Naive thymus-derived CD8-positive, alpha-beta T cell (primary cell): ENCODE data around the gene ZCCHC18. TPM values are rescaled to one million over a fixed set of nuclear protein-coding genes. Genes with fewer than 3 reads are reported as not detected.
A peak's percentile ranks its signal among the peaks of the same experiment; 100 is the strongest.
"Not testable (repeated sequence)": the region's sequence is repeated elsewhere in the genome, so short reads cannot be mapped to it uniquely, and the experiment has no call there.

Experiments used
- ATAC-seq, 2 donors: fragments of 150-1000 bp; cut with Tn5 transposase in 1 of 2; sonication (Bioruptor Pico), chemical (Tn5 transposase) in 1 of 2; 1 replicate in 1 of 2; 2 replicates in 1 of 2; pipeline ENCODE4 v1.10.0; 2021; ENCODE audit warnings: mild to moderate bottlenecking in 2 of 2, moderate library complexity in 2 of 2
- POLR2A ChIA-PET: fragments of 350-600 bp; sonication (Branson Sonifier 250); formaldehyde crosslinking; loops from one replicate; lab custom pipeline; 2021; ENCODE audit warnings: antibody characterized with exemption; lab: Charles Lee
- DNase-seq, 10 donors: peaks; one replicate each; pipeline versions ENCODE4 v3.0.0 to v3.0.0-alpha.2; 2020 to 2022
- H3K27ac Mint-ChIP-seq, 10 donors: one replicate each; pipeline ENCODE4 v1.8.0; 2020 to 2022; ENCODE audit warnings: mild to moderate bottlenecking in 10 of 10, mixed read lengths in 10 of 10, moderate library complexity in 4 of 10, inconsistent platforms in 1 of 10
- H3K27me3 Mint-ChIP-seq, 5 donors: one replicate each; pipeline ENCODE4 v1.8.0; 2021 to 2022; ENCODE audit warnings: mixed read lengths in 5 of 5
- H3K36me3 Mint-ChIP-seq, 3 donors: one replicate each; pipeline ENCODE4 v1.8.0; 2020 to 2022; ENCODE audit warnings: mixed read lengths in 3 of 3, mild to moderate bottlenecking in 2 of 3, inconsistent platforms in 1 of 3
- H3K4me1 Mint-ChIP-seq, 4 donors: one replicate each; pipeline ENCODE4 v1.8.0; 2021 to 2022; ENCODE audit warnings: mixed read lengths in 4 of 4
- H3K4me3 Mint-ChIP-seq, 10 donors: one replicate each; pipeline ENCODE4 v1.8.0; 2020 to 2022; ENCODE audit warnings: mild to moderate bottlenecking in 10 of 10, mixed read lengths in 10 of 10, moderate library complexity in 6 of 10, inconsistent platforms in 1 of 10
- H3K9me3 Mint-ChIP-seq, 9 donors: one replicate each; pipeline ENCODE4 v1.8.0; 2020 to 2022; ENCODE audit warnings: mixed read lengths in 9 of 9, mild to moderate bottlenecking in 3 of 9, inconsistent platforms in 1 of 9, moderate library complexity in 1 of 9
- polyA plus RNA-seq, 3 donors: library from polyadenylated mRNA; unstranded; fragments of 300-500 nt; fragmentation: Illumina TruSeq; gene quantifications; one replicate each; pipeline ENCODE4 v1.2.3, GENCODE V29; 2021
- total RNA-seq, 8 experiments: library from RNA in 2 of 8; stranded (reverse) in 2 of 8; gene quantifications; one replicate each; pipeline ENCODE4 v1.2.3 and lab custom pipeline; 2021 to 2026

The ZCCHC18 gene
- total RNA-seq: 10 to 100 TPM; 24.2 to 26.2 TPM
- 1 to 10 TPM; 1.9 to 6.0 (median 3.4) TPM for polyA plus RNA-seq
- total RNA-seq (lab: John Stamatoyannopoulos, UW): 1.1 to 35.3 (median 4.8) reads per million in 6 experiments

DNA sequence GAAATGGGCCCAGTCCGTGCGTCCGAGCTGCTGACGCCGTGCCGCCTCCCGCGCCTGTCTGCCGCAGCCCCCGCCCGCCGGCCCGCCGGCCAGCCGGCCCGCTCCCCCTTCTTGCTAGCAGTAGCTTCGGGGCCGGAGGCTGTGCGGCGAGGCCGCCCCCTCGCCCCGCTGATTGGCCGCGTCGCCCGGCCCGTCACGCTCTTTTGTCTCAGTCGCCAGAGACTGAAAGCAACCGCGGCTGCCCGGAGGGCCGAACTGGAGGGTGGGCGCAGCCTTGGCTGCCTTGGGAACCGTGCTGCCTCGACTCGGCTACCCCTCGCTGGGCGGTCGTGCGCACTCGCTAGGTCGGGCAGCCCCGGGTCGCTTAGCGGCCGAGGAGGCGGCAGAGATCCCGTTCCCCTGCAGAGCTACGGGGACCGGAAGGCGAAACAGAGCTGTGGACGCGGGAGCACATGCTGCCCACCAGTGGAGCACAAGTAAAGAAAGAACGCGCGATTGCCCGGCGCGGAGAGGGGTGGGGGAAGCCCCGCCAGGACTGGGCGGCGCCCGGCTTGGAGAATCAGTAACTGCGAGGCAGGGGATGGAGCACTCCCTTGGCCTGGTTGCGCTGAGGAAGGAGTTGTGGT, at the start of gene ZCCHC18:
TSS of gene ZCCHC18 (plus strand) at position 198 of the 626 bp plus-strand sequence. CDS start 1,589 bp downstream, outside the sequence.
- H3K4me1 Mint-ChIP-seq: peaks cover 15 to 63% (median 47%) of the 10 kb centered on the region in 4 donors

GRCh38 chrX:104062636-104063035, 49.7 kb upstream of the ZCCHC18 start:
- POLR2A ChIA-PET, DNase-seq, H3K4me1 Mint-ChIP-seq, H3K27ac Mint-ChIP-seq, ATAC-seq, H3K4me3 Mint-ChIP-seq, H3K9me3 Mint-ChIP-seq, H3K27me3 Mint-ChIP-seq, H3K36me3 Mint-ChIP-seq: not testable (repeated sequence)

More for the DNA sequence above, at the start of gene ZCCHC18:
- Mint-ChIP-seq H3K4me3 (peak within 1 kb of the TSS; percentile 83 to 95 (median 90)), H3K27me3 (no peaks in the 10 kb centered on the region), H3K27ac (peak within 1 kb of the TSS; percentile 91 to 98 (median 96)), H3K9me3 (no peaks in the 10 kb centered on the region), H3K36me3 (no peaks in the 10 kb centered on the region)
- DNase-seq (peak in 9 of 10 donors; percentile 9 to 64 (median 22)), ATAC-seq (peak; percentile 28 to 48)
- POLR2A ChIA-PET: interaction anchor here (0.6 to 3.1 kb wide), 6 partner anchors 10 to 46 kb away, joined by 3 to 24 read pairs (median 8); partner anchors contain the start of gene SLC25A53

- H3K9me3 Mint-ChIP-seq: not testable (repeated sequence)
- peak; percentile 99 for ATAC-seq
These were observed 36.4 kb upstream of the ZCCHC18 start, which contains the start of gene TMSB15C for GRCh38 chrX:104075778-104076445. Gene TMSB15C (minus strand): TSS chrX:104076236.

GRCh38 chrX:104077854-104078253, 34.5 kb upstream of the ZCCHC18 start:
- H3K4me3 Mint-ChIP-seq, DNase-seq, POLR2A ChIA-PET, ATAC-seq, H3K27me3 Mint-ChIP-seq, H3K36me3 Mint-ChIP-seq, H3K9me3 Mint-ChIP-seq, H3K4me1 Mint-ChIP-seq, H3K27ac Mint-ChIP-seq: not testable (repeated sequence)

More at GRCh38 chrX:104075778-104076445, 36.4 kb upstream of the ZCCHC18 start, which contains the start of gene TMSB15C:
- H3K4me1 Mint-ChIP-seq, H3K36me3 Mint-ChIP-seq, H3K4me3 Mint-ChIP-seq, POLR2A ChIA-PET, DNase-seq, H3K27ac Mint-ChIP-seq, H3K27me3 Mint-ChIP-seq: not testable (repeated sequence)

DNA sequence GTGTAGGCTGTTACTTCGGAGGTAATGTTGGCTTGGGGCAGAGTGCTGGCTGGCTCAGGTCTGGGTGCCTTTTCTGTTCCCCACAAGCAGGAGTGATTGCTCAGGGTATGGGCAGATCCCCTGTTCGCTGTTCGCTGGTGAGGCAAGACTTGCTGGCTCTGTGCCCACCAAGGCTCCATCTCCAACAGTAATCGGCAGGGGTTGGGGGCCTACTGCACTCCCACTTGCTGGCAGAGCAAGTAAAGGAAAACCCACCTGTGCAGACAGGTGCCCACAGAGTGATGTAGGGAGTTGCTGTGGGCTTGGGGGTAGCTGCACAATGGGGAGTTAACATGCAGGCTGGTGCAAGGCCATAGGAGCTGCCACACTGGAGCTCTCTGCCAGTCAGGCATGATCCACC, 28.3 kb upstream of the ZCCHC18 start:
- no peak for DNase-seq
- Mint-ChIP-seq H3K27ac (no peak overlapping the region), H3K27me3 (peaks cover 0 to 9% (median 4%) of the 10 kb centered on the region in 5 donors), H3K4me3 (no peak overlapping the region), H3K9me3 (no peaks in the 10 kb centered on the region), H3K4me1 (no peaks in the 10 kb centered on the region), H3K36me3 (no peaks in the 10 kb centered on the region)
- no peak for ATAC-seq
- POLR2A ChIA-PET: no interaction called here

- Mint-ChIP-seq H3K36me3 (no peaks in the 10 kb centered on the region), H3K4me3 (no peak overlapping the region), H3K4me1 (no peaks in the 10 kb centered on the region), H3K27ac (no peak overlapping the region), H3K9me3 (no peaks in the 10 kb centered on the region), H3K27me3 (peaks cover 0 to 9% (median 4%) of the 10 kb centered on the region in 5 donors)
- POLR2A ChIA-PET: interaction anchor here (0.6 kb wide), 1 partner anchor 90 kb away, joined by 3 read pairs; no protein-coding TSS in a partner anchor
- DNase-seq (no peak), ATAC-seq (no peak)
These were observed 27.6 kb upstream of the ZCCHC18 start for GRCh38 chrX:104084534-104085277.

- H3K27ac Mint-ChIP-seq: no peak overlapping the region
- peaks cover 0 to 9% (median 4%) of the 10 kb centered on the region in 5 donors for H3K27me3 Mint-ChIP-seq
- POLR2A ChIA-PET: interaction anchor here (0.6 kb wide), 1 partner anchor 89 kb away, joined by 3 read pairs; no protein-coding TSS in a partner anchor
- no peaks in the 10 kb centered on the region for H3K9me3 Mint-ChIP-seq
- no peaks in the 10 kb centered on the region for H3K36me3 Mint-ChIP-seq
- ATAC-seq: no peak
- H3K4me3 Mint-ChIP-seq: no peak overlapping the region
- no peak for DNase-seq
- H3K4me1 Mint-ChIP-seq: no peaks in the 10 kb centered on the region
These were observed 26.8 kb upstream of the ZCCHC18 start for GRCh38 chrX:104085477-104085876.

DNA sequence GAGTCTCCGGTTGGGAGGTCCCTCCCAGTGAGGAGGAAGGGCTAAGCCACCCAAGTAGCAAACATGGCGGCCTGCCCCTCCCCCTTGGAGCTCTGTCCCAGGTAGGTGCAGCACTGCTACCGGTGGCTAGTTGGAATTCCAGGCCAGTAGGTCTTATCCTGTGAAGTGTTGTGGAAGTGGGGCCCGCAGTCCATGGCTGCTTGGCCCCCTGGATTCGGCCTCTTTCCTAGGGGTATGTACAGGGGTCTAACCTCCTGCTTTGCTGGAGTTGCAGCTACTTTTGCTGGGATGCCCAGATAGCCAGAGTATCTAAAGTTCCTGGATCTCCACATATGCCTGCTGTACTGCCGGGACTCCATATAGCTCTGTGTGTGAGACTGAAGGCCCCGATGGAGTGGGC, 26.4 kb upstream of the ZCCHC18 start:
- H3K27me3 Mint-ChIP-seq: peaks cover 0 to 9% (median 4%) of the 10 kb centered on the region in 5 donors
- no peak overlapping the region for H3K27ac Mint-ChIP-seq
- POLR2A ChIA-PET: no interaction called here
- no peaks in the 10 kb centered on the region for H3K36me3 Mint-ChIP-seq
- no peaks in the 10 kb centered on the region for H3K4me1 Mint-ChIP-seq
- DNase-seq: no peak
- ATAC-seq: no peak
- no peaks in the 10 kb centered on the region for H3K9me3 Mint-ChIP-seq
- H3K4me3 Mint-ChIP-seq: no peak overlapping the region

- Mint-ChIP-seq H3K4me3 (no peak overlapping the region), H3K27me3 (no peaks in the 10 kb centered on the region), H3K36me3 (peaks cover 0 to 11% (median 0%) of the 10 kb centered on the region in 3 donors), H3K27ac (peak overlapping the region in 3 of 10 donors; percentile 40 to 57 (median 40)), H3K9me3 (no peaks in the 10 kb centered on the region), H3K4me1 (peaks cover 0 to 6% (median 2%) of the 10 kb centered on the region in 4 donors)
- POLR2A ChIA-PET: interaction anchor here (1.3 to 2.5 kb wide), 2 partner anchors 11 to 14 kb away, joined by 4 to 13 read pairs; partner anchors contain the start of gene ZCCHC18
- ATAC-seq (peak; percentile 63 to 79), DNase-seq (peak; percentile 22 to 78 (median 50))
These were observed 14.0 kb upstream of the ZCCHC18 start for GRCh38 chrX:104098151-104098808.

- no peak for DNase-seq
- ATAC-seq: peak in 1 of 2 donors; percentile 48
- Mint-ChIP-seq H3K27me3 (no peaks in the 10 kb centered on the region), H3K4me3 (no peak overlapping the region), H3K9me3 (no peaks in the 10 kb centered on the region), H3K4me1 (peaks cover 0 to 6% (median 2%) of the 10 kb centered on the region in 4 donors), H3K27ac (peak overlapping the region in 1 of 10 donors; percentile 40), H3K36me3 (peaks cover 0 to 13% (median 0%) of the 10 kb centered on the region in 3 donors)
- POLR2A ChIA-PET: interaction anchor here (0.6 to 2.5 kb wide), 3 partner anchors 11 to 17 kb away, joined by 3 to 13 read pairs (median 4); partner anchors contain the start of gene ZCCHC18
These were observed 13.4 kb upstream of the ZCCHC18 start for GRCh38 chrX:104098919-104099318.

GRCh38 chrX:104104676-104105075, 7.6 kb upstream of the ZCCHC18 start:
- Mint-ChIP-seq H3K9me3 (no peaks in the 10 kb centered on the region), H3K4me3 (no peak overlapping the region), H3K36me3 (peaks cover 0 to 19% (median 0%) of the 10 kb centered on the region in 3 donors), H3K27me3 (no peaks in the 10 kb centered on the region), H3K4me1 (peaks cover 11 to 25% (median 18%) of the 10 kb centered on the region in 4 donors), H3K27ac (peak overlapping the region in 1 of 10 donors; percentile 52)
- ATAC-seq (no peak), DNase-seq (no peak)
- POLR2A ChIA-PET: no interaction called here
